Measurements from ENCODE around the gene HACD2. TPM values are rescaled to one million over a fixed set of nuclear protein-coding genes. Genes with fewer than 3 reads are reported as not detected.

The HACD2 gene
- total RNA-seq, 1 donor from 2014 or later = 34.3 TPM

DNA sequence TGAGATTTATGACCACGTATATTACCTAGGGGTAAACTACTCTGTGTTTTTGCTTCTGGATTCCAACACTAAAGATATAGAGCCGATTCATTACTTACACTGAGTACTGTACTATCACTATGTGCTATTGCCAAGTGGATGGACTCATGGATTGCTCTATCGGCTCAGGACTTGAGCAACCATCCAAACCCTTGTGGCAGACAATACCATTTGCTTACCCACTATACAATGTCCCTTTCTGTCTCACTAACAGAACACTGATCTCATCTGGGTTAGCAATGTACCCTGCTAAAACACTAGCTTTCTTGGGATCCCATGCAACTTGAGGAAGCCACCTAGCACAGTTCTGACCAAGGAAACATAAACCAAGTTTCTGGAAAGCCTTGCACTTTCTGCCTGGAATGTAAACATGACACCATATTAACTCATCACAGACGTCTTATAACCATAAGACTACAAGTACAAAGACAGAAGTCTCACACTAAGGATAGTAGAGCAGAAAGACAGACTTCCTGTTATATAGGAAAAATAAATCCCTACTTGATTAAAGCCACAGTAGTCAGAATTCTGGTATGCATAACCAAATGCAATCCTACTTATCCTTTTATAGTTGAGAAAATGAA lies 38.6 kb downstream of the HACD2 start:
- peak; percentile 73 for DNase-seq (ENCODE audit: low read depth)
- Mint-ChIP-seq H3K36me3 (ENCODE audit: low read depth, unreplicated experiment) (peaks cover 13% of the 10 kb centered on the region), H3K27me3 (ENCODE audit: low read depth, unreplicated experiment) (no peaks in the 10 kb centered on the region), H3K9me3 (ENCODE audit: unreplicated experiment) (no peaks in the 10 kb centered on the region), H3K4me1 (ENCODE audit: low read depth, unreplicated experiment) (peaks cover 10% of the 10 kb centered on the region), H3K4me3 (ENCODE audit: unreplicated experiment) (no peak overlapping the region), H3K27ac (ENCODE audit: unreplicated experiment) (no peak overlapping the region)
- Histone ChIP-seq H3K27ac (ENCODE audit: low read depth, low read length) (no peak overlapping the region), H3K9ac (ENCODE audit: low read length) (no peak overlapping the region), H3K36me3 (ENCODE audit: insufficient read depth, low read length) (peaks cover 3% of the 10 kb centered on the region), H3K4me3 (ENCODE audit: insufficient read depth, low read depth, low read length) (no peak overlapping the region), H2AFZ (ENCODE audit: low read depth, low read length) (no peak overlapping the region), H3K27me3 (ENCODE audit: insufficient read depth, low read length) (no peaks in the 10 kb centered on the region), H3K4me1 (ENCODE audit: insufficient read depth, low read length) (peaks cover 9% of the 10 kb centered on the region), H3K79me2 (ENCODE audit: insufficient read depth, low read length) (no peaks in the 10 kb centered on the region), H3K9me3 (ENCODE audit: insufficient read depth, low read depth, low read length) (no peaks in the 10 kb centered on the region), H3K4me2 (ENCODE audit: low read length) (peak overlapping the region; percentile 35), H4K20me1 (ENCODE audit: insufficient read depth, low read length) (peaks cover 11% of the 10 kb centered on the region)
- FAIRE-seq = peak; percentile 97
- no peak for TF ChIP-seq EZH2 (IDR thresholded peaks at IDR 0.05; ENCODE audit: insufficient read depth, low read length)

DNA sequence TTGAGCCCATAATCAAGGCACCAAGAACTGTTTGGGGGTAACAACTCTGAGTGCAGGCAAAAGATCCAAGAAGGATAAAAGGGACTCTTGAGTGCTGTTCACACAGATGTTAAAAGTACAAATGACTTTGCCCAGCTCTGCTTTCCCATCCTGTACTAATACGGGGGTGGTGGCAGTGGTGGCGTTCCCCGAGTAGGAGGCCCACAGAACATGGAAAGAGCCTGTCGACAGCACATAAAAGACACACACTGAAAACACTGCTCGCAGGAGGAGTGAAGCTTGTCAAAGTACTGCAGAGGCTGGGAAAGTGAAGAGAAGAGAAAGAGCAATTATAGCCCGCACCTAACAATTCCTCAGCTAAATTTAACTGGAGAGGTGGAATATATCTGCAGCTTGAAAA lies 40.9 kb downstream of the HACD2 start:
- H3K27me3 ChIP-seq (ENCODE audit: insufficient read depth, low read length) = no peaks in the 10 kb centered on the region
- H3K4me1 ChIP-seq (ENCODE audit: insufficient read depth, low read length) = peaks cover 12% of the 10 kb centered on the region
- H3K4me3 Mint-ChIP-seq (ENCODE audit: unreplicated experiment) = no peak overlapping the region
- H3K4me2 ChIP-seq (ENCODE audit: low read length) = no peak overlapping the region
- no peaks in the 10 kb centered on the region for H3K9me3 Mint-ChIP-seq (ENCODE audit: unreplicated experiment)
- H3K79me2 ChIP-seq (ENCODE audit: insufficient read depth, low read length) = no peaks in the 10 kb centered on the region
- H3K36me3 Mint-ChIP-seq (ENCODE audit: low read depth, unreplicated experiment) = peaks cover 2% of the 10 kb centered on the region
- H4K20me1 ChIP-seq (ENCODE audit: insufficient read depth, low read length) = no peaks in the 10 kb centered on the region
- H3K9me3 ChIP-seq (ENCODE audit: insufficient read depth, low read depth, low read length) = no peaks in the 10 kb centered on the region
- H3K27ac Mint-ChIP-seq (ENCODE audit: unreplicated experiment) = no peak overlapping the region
- H3K36me3 ChIP-seq (ENCODE audit: insufficient read depth, low read length) = no peaks in the 10 kb centered on the region
- no peak overlapping the region for H3K27ac ChIP-seq (ENCODE audit: low read depth, low read length)
- H3K4me1 Mint-ChIP-seq (ENCODE audit: low read depth, unreplicated experiment) = peaks cover 10% of the 10 kb centered on the region
- H3K9ac ChIP-seq (ENCODE audit: low read length) = no peak overlapping the region
- DNase-seq (ENCODE audit: low read depth) = no peak
- no peaks in the 10 kb centered on the region for H3K27me3 Mint-ChIP-seq (ENCODE audit: low read depth, unreplicated experiment)
- no peak for TF ChIP-seq EZH2 (IDR thresholded peaks at IDR 0.05; ENCODE audit: insufficient read depth, low read length)
- TF ChIP-seq, protein P1, sequence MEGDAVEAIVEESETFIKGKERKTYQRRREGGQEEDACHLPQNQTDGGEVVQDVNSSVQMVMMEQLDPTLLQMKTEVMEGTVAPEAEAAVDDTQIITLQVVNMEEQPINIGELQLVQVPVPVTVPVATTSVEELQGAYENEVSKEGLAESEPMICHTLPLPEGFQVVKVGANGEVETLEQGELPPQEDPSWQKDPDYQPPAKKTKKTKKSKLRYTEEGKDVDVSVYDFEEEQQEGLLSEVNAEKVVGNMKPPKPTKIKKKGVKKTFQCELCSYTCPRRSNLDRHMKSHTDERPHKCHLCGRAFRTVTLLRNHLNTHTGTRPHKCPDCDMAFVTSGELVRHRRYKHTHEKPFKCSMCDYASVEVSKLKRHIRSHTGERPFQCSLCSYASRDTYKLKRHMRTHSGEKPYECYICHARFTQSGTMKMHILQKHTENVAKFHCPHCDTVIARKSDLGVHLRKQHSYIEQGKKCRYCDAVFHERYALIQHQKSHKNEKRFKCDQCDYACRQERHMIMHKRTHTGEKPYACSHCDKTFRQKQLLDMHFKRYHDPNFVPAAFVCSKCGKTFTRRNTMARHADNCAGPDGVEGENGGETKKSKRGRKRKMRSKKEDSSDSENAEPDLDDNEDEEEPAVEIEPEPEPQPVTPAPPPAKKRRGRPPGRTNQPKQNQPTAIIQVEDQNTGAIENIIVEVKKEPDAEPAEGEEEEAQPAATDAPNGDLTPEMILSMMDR (IDR thresholded peaks at IDR 0.05; ENCODE audit: insufficient read depth, low read depth, low read length) = no peak
- no peak overlapping the region for H3K4me3 ChIP-seq (ENCODE audit: insufficient read depth, low read depth, low read length)
- H2AFZ ChIP-seq (ENCODE audit: low read depth, low read length) = no peak overlapping the region
- no peak for FAIRE-seq

DNA sequence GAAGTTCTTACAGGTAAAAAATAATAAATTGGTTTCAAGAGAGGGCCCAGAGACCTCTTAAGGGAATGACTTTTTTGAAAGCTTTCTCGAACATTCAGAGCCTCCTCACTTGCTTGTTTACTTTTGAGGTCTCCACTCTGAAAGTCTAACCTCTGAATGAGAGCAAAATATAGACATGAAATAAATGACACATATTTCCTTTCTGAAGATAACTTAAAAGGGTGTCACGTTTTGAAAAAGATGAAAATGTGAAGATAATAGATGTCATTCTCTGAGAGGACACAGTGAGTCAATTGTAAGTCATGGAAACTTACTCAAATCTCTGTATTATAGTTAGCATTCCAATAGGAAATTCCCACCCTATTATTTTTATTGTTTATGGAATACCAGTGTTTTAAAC lies 44.6 kb downstream of the HACD2 start:
- DNase-seq (ENCODE audit: low read depth) (peak; percentile 31), FAIRE-seq (no peak)
- Histone ChIP-seq H4K20me1 (ENCODE audit: insufficient read depth, low read length) (peaks cover 3% of the 10 kb centered on the region), H3K4me1 (ENCODE audit: insufficient read depth, low read length) (peaks cover 7% of the 10 kb centered on the region), H3K4me2 (ENCODE audit: low read length) (no peak overlapping the region), H3K9me3 (ENCODE audit: insufficient read depth, low read depth, low read length) (no peaks in the 10 kb centered on the region), H3K27ac (ENCODE audit: low read depth, low read length) (no peak overlapping the region), H3K9ac (ENCODE audit: low read length) (no peak overlapping the region), H3K27me3 (ENCODE audit: insufficient read depth, low read length) (no peaks in the 10 kb centered on the region), H3K36me3 (ENCODE audit: insufficient read depth, low read length) (no peaks in the 10 kb centered on the region), H3K79me2 (ENCODE audit: insufficient read depth, low read length) (no peaks in the 10 kb centered on the region), H2AFZ (ENCODE audit: low read depth, low read length) (no peak overlapping the region), H3K4me3 (ENCODE audit: insufficient read depth, low read depth, low read length) (no peak overlapping the region)
- no peaks in the 10 kb centered on the region for H3K9me3 Mint-ChIP-seq (ENCODE audit: unreplicated experiment)
- H3K4me1 Mint-ChIP-seq (ENCODE audit: low read depth, unreplicated experiment) = peaks cover 9% of the 10 kb centered on the region
- H3K36me3 Mint-ChIP-seq (ENCODE audit: low read depth, unreplicated experiment) = no peaks in the 10 kb centered on the region
- TF ChIP-seq, protein P1 (IDR thresholded peaks at IDR 0.05; ENCODE audit: insufficient read depth, low read depth, low read length) = no peak
- TF ChIP-seq EZH2 (IDR thresholded peaks at IDR 0.05; ENCODE audit: insufficient read depth, low read length) = no peak
- H3K4me3 Mint-ChIP-seq (ENCODE audit: unreplicated experiment) = no peak overlapping the region
- no peaks in the 10 kb centered on the region for H3K27me3 Mint-ChIP-seq (ENCODE audit: low read depth, unreplicated experiment)
- no peak overlapping the region for H3K27ac Mint-ChIP-seq (ENCODE audit: unreplicated experiment)
